SK-N-SH (cell line): ENCODE measurements around the gene JMJD8. TPM values are rescaled to one million over a fixed set of nuclear protein-coding genes. Genes with fewer than 3 reads are reported as not detected.
A peak's percentile ranks its signal among the peaks of the same experiment; 100 is the strongest.

Experiments
- CTCF ChIA-PET: fragments of 300-600, 350-600 bp; formaldehyde crosslinking; extraction: SDS; loops from one replicate; lab custom pipeline; 2021; lab: Yijun Ruan, JAX
- POLR2A ChIA-PET: fragments of 350-600 bp; sonication (Branson Sonifier 250); formaldehyde crosslinking; extraction: SDS; loops from one replicate; lab custom pipeline; 2020; ENCODE audit warnings: antibody characterized with exemption, inconsistent platforms; lab: Yijun Ruan, JAX
- DNase-seq: peaks from one replicate; pipeline ENCODE4 v3.0.0; 2012
- H2AFZ ChIP-seq: fragments of 200-600 bp; sonication (generic); 2 replicates; pipeline ENCODE4 v1.8.1; 2016; ENCODE audit warnings: antibody characterized with exemption, mild to moderate bottlenecking, low read depth
- H3F3A ChIP-seq: fragments of 200-600 bp; sonication (generic); replicated peaks from 2 replicates; pipeline ENCODE3; 2016; ENCODE audit warnings: antibody characterized with exemption, mild to moderate bottlenecking; ENCODE audit not compliant: insufficient read depth
- H3K27ac ChIP-seq, 2 experiments: fragments of 200-500 bp in 1 of 2; fragments of 200-600 bp in 1 of 2; sonication (Bioruptor generic) in 1 of 2; sonication (generic), shearing (Covaris generic) in 1 of 2; 2 replicates each; pipeline versions ENCODE4 v1.5.1 to v1.6.1; 2014 to 2016; ENCODE audit warnings: low read depth in 2 of 2, inconsistent platforms in 1 of 2, low read length in 1 of 2, mild to moderate bottlenecking in 1 of 2, mixed read lengths in 1 of 2
- H3K27me3 ChIP-seq: fragments of 200-600 bp; sonication (generic), shearing (Covaris generic); 2 replicates; pipeline ENCODE4 v1.6.1; 2016; ENCODE audit warnings: mixed run types; ENCODE audit not compliant: insufficient read depth
- H3K36me3 ChIP-seq, 2 experiments: fragments of 200-500 bp in 1 of 2; fragments of 200-600 bp in 1 of 2; sonication (Bioruptor generic) in 1 of 2; sonication (generic) in 1 of 2; replicated peaks in 1 of 2; 2 replicates each; pipeline versions ENCODE3 to v1.5.1; 2014 to 2016; ENCODE audit warnings: low read length in 1 of 2, mild to moderate bottlenecking in 1 of 2; ENCODE audit not compliant: insufficient read depth in 2 of 2, control insufficient read depth in 1 of 2
- H3K4me1 ChIP-seq, 2 experiments: fragments of 200-500 bp in 1 of 2; fragments of 200-600 bp in 1 of 2; sonication (Bioruptor generic) in 1 of 2; sonication (generic), shearing (Covaris generic) in 1 of 2; 2 replicates each; pipeline versions ENCODE4 v1.5.1 to v1.6.1; 2014 to 2016; ENCODE audit warnings: low read depth in 1 of 2, low read length in 1 of 2, mixed run types in 1 of 2; ENCODE audit not compliant: insufficient read depth in 2 of 2, control insufficient read depth in 1 of 2
- H3K4me2 ChIP-seq: fragments of 200-600 bp; sonication (generic), shearing (Covaris generic); 2 replicates; pipeline ENCODE4 v1.6.1; 2017; ENCODE audit warnings: mixed run types
- H3K4me3 ChIP-seq, 2 experiments: fragments of 200-500 bp in 1 of 2; fragments of 200-600 bp in 1 of 2; sonication (Bioruptor generic) in 1 of 2; sonication (generic), shearing (Covaris generic) in 1 of 2; 2 replicates each; pipeline versions ENCODE4 v1.5.1 to v1.8.1; 2014 to 2016; ENCODE audit warnings: low read depth in 2 of 2, inconsistent platforms in 1 of 2, low read length in 1 of 2, mild to moderate bottlenecking in 1 of 2, mixed read lengths in 1 of 2, moderate library complexity in 1 of 2
- H3K79me2 ChIP-seq: fragments of 200-600 bp; sonication (generic); 2 replicates; pipeline ENCODE4 v1.8.1; 2017; ENCODE audit warnings: mild to moderate bottlenecking; ENCODE audit not compliant: insufficient read depth
- H3K9ac ChIP-seq: fragments of 200-600 bp; sonication (generic); 2 replicates; pipeline ENCODE4 v1.6.1; 2017; ENCODE audit warnings: mixed run types
- H3K9me2 ChIP-seq: fragments of 200-600 bp; sonication (generic); 2 replicates; pipeline ENCODE4 v1.6.1; 2017; ENCODE audit warnings: mixed run types
- H3K9me3 ChIP-seq: fragments of 200-600 bp; sonication (generic); 2 replicates; pipeline ENCODE4 v1.6.1; 2017; ENCODE audit warnings: mixed run types, mild to moderate bottlenecking, moderate library complexity
- H4K20me1 ChIP-seq: fragments of 200-600 bp; sonication (generic); 2 replicates; pipeline ENCODE4 v1.6.1; 2017; ENCODE audit warnings: mild to moderate bottlenecking, mixed run types; ENCODE audit not compliant: insufficient read depth
- ELF1 ChIP-seq: IDR thresholded peaks from 2 replicates; pipeline ENCODE4 v1.4.0; 2012
- FOSL2 ChIP-seq: IDR thresholded peaks from 2 replicates; pipeline ENCODE4 v1.4.0; 2012; ENCODE audit warnings: low read depth, mild to moderate bottlenecking, moderate library complexity, borderline replicate concordance
- FOXM1 ChIP-seq: IDR thresholded peaks from 2 replicates; pipeline ENCODE4 v1.4.0; 2012; ENCODE audit warnings: low read depth, mild to moderate bottlenecking
- GABPA ChIP-seq: IDR thresholded peaks from 2 replicates; pipeline ENCODE4 v1.4.0; 2012; ENCODE audit warnings: low read depth, mild to moderate bottlenecking
- JUND ChIP-seq: IDR thresholded peaks from 2 replicates; pipeline ENCODE4 v1.4.0; 2012
- NRF1 ChIP-seq: IDR thresholded peaks from 2 replicates; pipeline ENCODE4 v1.6.1; 2012; ENCODE audit warnings: low read depth, mild to moderate bottlenecking, low read length
- RCOR1 ChIP-seq: fragments of 150-350 bp; IDR thresholded peaks from 2 replicates; pipeline ENCODE4 v1.6.1; 2017; ENCODE audit warnings: antibody characterized with exemption, low read length
- SIN3A ChIP-seq: IDR thresholded peaks from 2 replicates; pipeline ENCODE4 v1.6.1; 2012; ENCODE audit warnings: low read depth, mild to moderate bottlenecking, low read length, moderate library complexity, borderline replicate concordance
- TAF1 ChIP-seq: IDR thresholded peaks from 2 replicates; pipeline ENCODE4 v1.6.1; 2012; ENCODE audit warnings: low read depth, mild to moderate bottlenecking, low read length, moderate library complexity, borderline replicate concordance
- TEAD4 ChIP-seq: IDR thresholded peaks from 2 replicates; pipeline ENCODE4 v1.4.0; 2012; ENCODE audit warnings: mild to moderate bottlenecking, borderline replicate concordance; ENCODE audit not compliant: insufficient read depth
- WGBS: methylation state at CpG from one replicate; pipeline ENCODE4 v1.1.6; 2017; ENCODE audit warnings: low lambda C conversion rate; 5-methylcytosine and 5-hydroxymethylcytosine counted together
- polyA plus RNA-seq, 3 experiments: library from polyadenylated mRNA; depleted of rRNA; stranded (reverse); fragments of >200 nt; gene quantifications; 2 replicates each; pipeline ENCODE4 v1.2.3, GENCODE V29; 2012
- TF ChIP-seq, protein P1 (sequence below): IDR thresholded peaks from 2 replicates; pipeline ENCODE4 v1.4.0; 2012; ENCODE audit warnings: low read depth, borderline replicate concordance
- TF ChIP-seq, protein P2 (sequence below): IDR thresholded peaks from 2 replicates; pipeline ENCODE4 v1.4.0; 2012; ENCODE audit warnings: low read depth
- TF ChIP-seq, protein P3 (sequence below): IDR thresholded peaks from 2 replicates; pipeline ENCODE4; 2012
- TF ChIP-seq, protein P4 (sequence below): fragments of 150-350 bp; IDR thresholded peaks from 2 replicates; pipeline ENCODE4 v1.6.1; 2017; ENCODE audit warnings: antibody characterized with exemption, low read length, low read depth, borderline replicate concordance

The JMJD8 gene
- polyA plus RNA-seq, 1 of the 3 experiments (the other 2 are of a cell fraction), result 67.0 TPM

DNA sequence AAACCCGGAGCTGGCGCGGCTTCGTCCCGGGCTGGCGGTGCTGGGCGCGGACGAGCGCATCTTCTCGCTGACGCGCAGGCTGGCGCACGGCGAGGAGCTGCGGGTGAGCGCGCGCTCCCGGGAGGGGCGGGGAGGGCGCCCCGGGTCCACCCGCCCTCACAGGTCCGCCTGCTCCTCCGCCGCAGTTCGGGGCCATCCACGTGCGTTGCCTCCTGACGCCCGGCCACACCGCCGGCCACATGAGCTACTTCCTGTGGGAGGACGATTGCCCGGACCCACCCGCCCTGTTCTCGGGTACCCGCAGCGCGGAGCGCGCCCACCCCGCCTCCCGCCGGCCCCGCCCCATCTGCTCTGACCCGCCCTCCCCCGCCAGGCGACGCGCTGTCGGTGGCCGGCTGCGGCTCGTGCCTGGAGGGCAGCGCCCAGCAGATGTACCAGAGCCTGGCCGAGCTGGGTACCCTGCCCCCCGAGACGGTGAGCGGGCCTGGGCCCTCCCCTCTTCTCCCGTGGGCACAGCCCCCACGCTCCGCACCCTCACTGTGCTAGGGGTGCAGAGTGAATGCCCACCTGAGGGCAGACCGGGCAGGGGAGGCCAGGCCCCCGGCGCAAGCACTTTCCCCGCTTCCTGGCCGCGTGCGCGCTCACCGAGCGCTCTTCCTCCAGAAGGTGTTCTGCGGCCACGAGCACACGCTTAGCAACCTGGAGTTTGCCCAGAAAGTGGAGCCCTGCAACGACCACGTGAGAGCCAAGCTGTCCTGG lies 44.2 kb upstream of the JMJD8 start (continued):
- TF ChIP-seq, protein P1, sequence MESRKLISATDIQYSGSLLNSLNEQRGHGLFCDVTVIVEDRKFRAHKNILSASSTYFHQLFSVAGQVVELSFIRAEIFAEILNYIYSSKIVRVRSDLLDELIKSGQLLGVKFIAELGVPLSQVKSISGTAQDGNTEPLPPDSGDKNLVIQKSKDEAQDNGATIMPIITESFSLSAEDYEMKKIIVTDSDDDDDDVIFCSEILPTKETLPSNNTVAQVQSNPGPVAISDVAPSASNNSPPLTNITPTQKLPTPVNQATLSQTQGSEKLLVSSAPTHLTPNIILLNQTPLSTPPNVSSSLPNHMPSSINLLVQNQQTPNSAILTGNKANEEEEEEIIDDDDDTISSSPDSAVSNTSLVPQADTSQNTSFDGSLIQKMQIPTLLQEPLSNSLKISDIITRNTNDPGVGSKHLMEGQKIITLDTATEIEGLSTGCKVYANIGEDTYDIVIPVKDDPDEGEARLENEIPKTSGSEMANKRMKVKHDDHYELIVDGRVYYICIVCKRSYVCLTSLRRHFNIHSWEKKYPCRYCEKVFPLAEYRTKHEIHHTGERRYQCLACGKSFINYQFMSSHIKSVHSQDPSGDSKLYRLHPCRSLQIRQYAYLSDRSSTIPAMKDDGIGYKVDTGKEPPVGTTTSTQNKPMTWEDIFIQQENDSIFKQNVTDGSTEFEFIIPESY, result 0 out of 2 replicates have a peak, but pooled peaks have one; percentile 6
- TF ChIP-seq SIN3A (peak; percentile 39; the same call in 1 of the 2 replicates), GABPA (no peak), FOXM1 (no peak), NRF1 (no peak), TEAD4 (0 out of 2 replicates have a peak, but pooled peaks have one; percentile 33), FOSL2 (no peak), JUND (no peak), ELF1 (peak; percentile 13; the same call in 1 of the 2 replicates), RCOR1 (no peak)
- TF ChIP-seq, protein P2, sequence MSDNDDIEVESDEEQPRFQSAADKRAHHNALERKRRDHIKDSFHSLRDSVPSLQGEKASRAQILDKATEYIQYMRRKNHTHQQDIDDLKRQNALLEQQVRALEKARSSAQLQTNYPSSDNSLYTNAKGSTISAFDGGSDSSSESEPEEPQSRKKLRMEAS, result peak; percentile 95
- TF ChIP-seq, protein P3, sequence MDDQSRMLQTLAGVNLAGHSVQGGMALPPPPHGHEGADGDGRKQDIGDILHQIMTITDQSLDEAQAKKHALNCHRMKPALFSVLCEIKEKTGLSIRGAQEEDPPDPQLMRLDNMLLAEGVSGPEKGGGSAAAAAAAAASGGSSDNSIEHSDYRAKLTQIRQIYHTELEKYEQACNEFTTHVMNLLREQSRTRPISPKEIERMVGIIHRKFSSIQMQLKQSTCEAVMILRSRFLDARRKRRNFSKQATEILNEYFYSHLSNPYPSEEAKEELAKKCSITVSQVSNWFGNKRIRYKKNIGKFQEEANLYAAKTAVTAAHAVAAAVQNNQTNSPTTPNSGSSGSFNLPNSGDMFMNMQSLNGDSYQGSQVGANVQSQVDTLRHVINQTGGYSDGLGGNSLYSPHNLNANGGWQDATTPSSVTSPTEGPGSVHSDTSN, result peak; percentile 9; the same call in 1 of the 2 replicates

DNA sequence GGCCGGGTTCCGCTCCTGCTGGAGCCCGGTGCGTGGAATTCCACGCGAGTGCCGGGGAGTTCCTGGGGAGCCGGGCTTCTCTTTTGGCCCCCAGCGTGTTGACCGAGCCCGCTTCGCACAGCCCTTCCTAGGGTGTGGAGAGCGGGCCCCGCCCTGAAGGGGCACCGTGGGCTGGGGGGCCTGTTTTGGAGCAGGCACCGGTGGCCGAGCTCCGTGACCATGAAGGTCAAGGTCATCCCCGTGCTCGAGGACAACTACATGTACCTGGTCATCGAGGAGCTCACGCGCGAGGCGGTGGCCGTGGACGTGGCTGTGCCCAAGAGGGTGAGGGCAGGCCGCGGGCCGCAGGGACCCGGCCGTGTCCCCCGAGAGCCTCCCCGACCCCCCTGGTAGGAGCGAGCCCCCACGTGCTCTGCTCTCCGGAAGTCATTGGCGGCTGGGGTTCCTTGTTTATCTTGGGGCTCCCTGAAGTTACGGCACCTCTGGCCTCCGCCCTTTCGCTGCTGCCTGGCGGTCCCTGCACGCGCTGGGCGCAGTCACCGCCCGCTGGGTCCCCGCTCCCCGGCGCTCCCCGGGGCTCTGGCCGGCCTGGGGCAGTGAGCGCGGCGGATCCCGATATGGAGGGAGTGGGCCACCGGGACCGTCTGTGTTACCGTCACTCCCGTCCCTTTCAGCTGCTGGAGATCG lies 43.3 kb upstream of the JMJD8 start:
- ChIA-PET POLR2A (interaction anchor here (1.0 to 1.5 kb wide), 2 partner anchors 18 to 23 kb away, joined by 4 to 5 read pairs; no protein-coding TSS in a partner anchor), CTCF (interaction anchor here (1.4 to 20.3 kb wide), 3 partner anchors 13 to 58 kb away, joined by 10 to 358 read pairs (median 11); partner anchors contain the start of genes ANTKMT, CIAO3, FBXL16 and METRN)
- 0% methylated on average over 5 of the region's 61 CpGs for WGBS
- 0 out of 2 replicates have a peak, but pooled peaks cover 7% of the 10 kb centered on the region for H4K20me1 ChIP-seq
- H3F3A ChIP-seq, result peaks cover 17% of the 10 kb centered on the region
- TF ChIP-seq TAF1, result peak; percentile 30; the same call in 1 of the 2 replicates
- TF ChIP-seq, protein P2, result 0 out of 2 replicates have a peak, but pooled peaks have one; percentile 13
- TF ChIP-seq, protein P4, sequence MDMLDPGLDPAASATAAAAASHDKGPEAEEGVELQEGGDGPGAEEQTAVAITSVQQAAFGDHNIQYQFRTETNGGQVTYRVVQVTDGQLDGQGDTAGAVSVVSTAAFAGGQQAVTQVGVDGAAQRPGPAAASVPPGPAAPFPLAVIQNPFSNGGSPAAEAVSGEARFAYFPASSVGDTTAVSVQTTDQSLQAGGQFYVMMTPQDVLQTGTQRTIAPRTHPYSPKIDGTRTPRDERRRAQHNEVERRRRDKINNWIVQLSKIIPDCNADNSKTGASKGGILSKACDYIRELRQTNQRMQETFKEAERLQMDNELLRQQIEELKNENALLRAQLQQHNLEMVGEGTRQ, result no peak
- no peaks in the 10 kb centered on the region for H3K27me3 ChIP-seq
- H3K9me2 ChIP-seq, result no peaks in the 10 kb centered on the region
- H3K4me3 ChIP-seq, result peak overlapping the region; percentile 78 to 82
- DNase-seq, result peak; percentile 64
- peak overlapping the region; percentile 99 for H3K4me2 ChIP-seq
- peaks cover 0 to 18% of the 10 kb centered on the region in 2 experiments; a peak in 1 of 4 replicates for H3K4me1 ChIP-seq
- H3K79me2 ChIP-seq, result no peaks in the 10 kb centered on the region
- no peaks in the 10 kb centered on the region for H3K9me3 ChIP-seq
- no peak overlapping the region for H2AFZ ChIP-seq
- peaks cover 0 to 5% of the 10 kb centered on the region in 2 experiments for H3K36me3 ChIP-seq
- peak overlapping the region; percentile 69 for H3K9ac ChIP-seq
- H3K27ac ChIP-seq, result peak overlapping the region in 1 of 2 experiments; percentile 84; a peak in 2 of 4 replicates
